Stimulated activated CD4-positive, alpha-beta T cell treated with anti-CD3 and anti-CD28 coated beads, TNF-alpha, amount 100 ng/mL, for 48 hours (primary cell): Measurements from ENCODE around the gene AGAP2.

Experiments used
- DNase-seq, 3 donors: peaks; one replicate each; pipeline ENCODE4 v3.0.0-alpha.2; 2020; ENCODE audit warnings: low read depth in 3 of 3

The AGAP2 gene

DNA sequence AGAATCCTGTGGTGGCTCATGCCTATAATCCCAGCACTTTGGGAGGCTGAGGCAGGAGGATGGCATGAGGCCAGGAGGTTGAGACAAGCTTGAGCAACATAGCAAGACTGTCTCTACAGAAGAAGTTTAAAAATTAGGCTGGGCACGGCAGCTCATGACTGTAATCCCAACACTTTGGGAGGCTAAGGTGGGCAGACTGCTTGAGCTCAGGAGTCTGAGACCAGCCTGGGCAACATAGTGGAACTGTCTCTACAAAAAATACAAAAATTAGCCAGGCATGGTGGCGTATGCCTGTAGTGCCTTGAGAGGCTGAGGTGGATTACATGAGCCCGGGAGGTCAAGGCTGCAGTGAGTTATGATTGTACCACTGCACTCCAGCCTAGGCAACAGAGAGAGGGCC lies 29.3 kb upstream of the AGAP2 start:
- DNase-seq = no peak

DNA sequence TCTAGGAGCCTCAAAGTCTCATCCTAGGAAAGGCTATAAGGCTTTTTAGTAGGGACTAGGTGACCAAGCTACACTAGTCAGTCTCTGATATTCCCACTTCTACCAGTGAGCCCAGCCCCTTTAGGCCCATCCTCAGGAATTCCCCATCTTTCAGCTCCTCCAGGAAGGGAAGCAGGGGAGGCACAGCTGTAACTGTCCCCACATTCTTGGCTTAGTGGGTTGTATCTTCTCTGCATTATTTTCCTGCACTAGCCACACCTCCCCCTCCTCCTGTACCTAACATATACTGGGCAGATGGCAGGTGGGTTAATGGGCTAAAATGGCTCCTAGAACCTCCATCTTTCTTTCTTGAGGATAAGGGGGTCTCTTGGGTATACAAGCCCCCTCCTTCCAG lies 28.8 kb upstream of the AGAP2 start:
- no peak for DNase-seq

GRCh38 chr12:57766464-57767304 lies 28.1 kb upstream of the AGAP2 start, which contains the start of gene CYP27B1:
TSS of gene CYP27B1 (minus strand) at chr12:57767078. CDS start at chr12:57767041, 37 bp downstream.
- DNase-seq = no peak

DNA sequence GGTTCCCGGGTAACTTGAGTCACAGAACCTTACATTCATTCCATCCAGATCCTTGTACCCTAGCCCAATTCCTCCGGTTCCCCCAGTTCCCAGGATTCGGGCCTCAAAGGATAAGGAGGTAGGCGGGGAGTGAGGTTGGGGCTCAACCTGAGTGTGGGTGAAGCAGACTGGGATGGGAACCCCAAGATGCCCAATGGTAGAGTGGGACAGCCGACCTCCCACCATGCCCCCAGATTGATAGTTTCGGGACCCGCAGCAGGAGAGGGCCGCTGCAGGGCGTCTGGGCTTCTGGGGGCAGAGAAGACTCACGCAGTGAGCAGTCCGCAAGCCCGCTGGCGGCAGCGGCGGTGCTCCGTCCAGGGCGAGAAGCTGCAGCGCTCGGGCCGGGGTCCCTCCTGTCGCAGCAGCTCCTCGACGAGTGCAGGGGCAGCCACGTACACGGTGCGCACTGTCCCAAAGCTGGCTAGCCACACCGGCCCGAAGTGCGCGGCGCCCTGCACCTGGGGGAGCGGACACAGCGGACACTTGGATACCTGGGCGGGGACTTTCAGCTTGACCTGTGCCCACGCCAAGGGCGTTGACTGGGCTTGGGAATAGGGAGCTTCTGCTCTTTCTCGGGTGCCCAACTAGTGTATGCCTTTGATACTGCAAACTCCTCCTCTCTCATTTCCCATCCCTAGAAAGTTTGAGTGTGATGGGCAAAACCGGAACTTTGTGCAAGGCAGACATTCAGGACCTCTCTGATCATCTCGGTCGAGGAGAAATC lies 27.3 kb upstream of the AGAP2 start:
- DNase-seq = no peak

DNA sequence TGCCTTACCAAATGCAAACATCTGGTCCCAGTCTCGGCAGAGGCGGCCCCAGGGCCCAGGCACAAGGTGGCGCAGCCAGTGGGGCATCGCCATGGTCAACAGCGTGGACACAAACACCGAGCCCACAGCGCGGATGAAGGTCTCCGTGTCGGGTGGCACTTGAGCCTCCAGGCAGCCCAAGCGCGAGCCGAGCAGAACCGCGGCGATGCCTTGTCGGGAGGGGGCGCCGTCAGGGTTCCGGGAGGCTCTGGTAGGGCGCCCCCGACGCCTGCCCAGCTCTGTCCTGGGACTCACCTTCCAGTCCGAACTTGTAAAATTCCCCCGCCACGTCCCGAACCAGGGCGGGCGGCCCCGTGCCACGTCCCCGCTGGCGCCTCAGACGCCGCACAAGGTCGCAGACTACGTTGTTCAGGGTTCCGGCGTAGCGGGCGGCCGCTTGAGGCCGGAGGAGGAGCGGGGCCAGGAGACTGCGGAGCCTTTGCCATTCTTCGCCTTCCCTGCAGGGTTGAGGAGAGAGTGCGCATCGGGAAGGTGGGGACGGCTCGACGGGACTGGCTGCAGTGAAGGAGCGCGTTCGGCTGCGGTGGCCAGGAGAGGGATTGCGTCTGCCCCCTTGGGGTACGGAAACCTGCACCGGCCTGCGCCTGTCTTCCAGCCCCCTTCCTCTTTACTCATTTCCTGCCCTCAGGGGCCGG lies 26.6 kb upstream of the AGAP2 start:
- no peak for DNase-seq

DNA sequence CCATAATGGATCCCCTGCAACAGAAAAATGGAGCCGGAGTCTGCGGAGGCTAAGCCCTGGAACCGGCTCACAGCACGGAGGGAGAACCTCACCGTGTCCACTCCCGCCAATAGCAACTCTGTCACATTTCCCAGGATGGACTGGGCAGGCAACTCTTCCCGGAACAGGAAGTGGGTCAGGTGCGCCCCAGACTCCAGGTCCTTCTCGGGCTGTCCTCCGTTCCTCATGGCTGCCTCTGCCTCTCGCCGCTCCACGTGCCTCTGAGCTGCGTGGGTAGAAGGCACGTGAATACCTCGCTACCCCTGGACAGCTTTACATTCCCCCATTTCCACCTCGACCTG lies 26.1 kb upstream of the AGAP2 start:
- no peak for DNase-seq

GRCh38 chr12:57763881-57764661 lies 25.5 kb upstream of the AGAP2 start:
- no peak for DNase-seq

GRCh38 chr12:57762463-57762862 lies 23.9 kb upstream of the AGAP2 start:
- no peak for DNase-seq

- no peak for DNase-seq
Measured at GRCh38 chr12:57761391-57761998, 23.0 kb upstream of the AGAP2 start.

DNA sequence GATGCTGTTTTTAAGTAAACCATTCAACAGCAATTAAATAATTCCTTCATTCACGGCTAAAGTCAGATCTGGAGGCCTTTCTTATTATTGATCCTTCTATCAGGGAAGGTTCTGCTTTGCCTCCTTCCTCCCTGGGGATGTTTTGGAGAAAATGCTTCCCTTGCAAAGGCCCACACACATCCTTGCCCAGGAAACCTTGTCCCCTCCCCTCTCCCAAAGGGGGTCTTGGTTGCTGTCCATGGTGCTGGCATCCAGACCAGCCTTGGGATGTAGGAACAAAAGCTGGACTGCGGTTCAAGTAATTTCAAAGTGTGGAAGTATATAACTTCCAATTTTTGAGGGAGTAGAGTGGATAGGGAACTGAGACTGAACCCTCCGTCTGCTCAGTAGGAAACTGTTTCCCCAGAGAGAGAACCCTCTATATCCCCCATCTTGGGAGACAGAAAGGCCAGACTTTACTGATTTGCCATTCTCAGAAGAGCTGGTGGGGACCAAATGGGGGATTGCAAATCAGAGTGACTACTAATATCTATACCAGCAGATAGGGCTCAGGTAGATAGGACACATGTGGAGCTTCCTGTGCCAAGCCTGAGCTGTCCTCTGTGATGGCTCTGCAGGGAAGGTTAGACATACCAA lies 21.9 kb upstream of the AGAP2 start:
- no peak for DNase-seq

DNA sequence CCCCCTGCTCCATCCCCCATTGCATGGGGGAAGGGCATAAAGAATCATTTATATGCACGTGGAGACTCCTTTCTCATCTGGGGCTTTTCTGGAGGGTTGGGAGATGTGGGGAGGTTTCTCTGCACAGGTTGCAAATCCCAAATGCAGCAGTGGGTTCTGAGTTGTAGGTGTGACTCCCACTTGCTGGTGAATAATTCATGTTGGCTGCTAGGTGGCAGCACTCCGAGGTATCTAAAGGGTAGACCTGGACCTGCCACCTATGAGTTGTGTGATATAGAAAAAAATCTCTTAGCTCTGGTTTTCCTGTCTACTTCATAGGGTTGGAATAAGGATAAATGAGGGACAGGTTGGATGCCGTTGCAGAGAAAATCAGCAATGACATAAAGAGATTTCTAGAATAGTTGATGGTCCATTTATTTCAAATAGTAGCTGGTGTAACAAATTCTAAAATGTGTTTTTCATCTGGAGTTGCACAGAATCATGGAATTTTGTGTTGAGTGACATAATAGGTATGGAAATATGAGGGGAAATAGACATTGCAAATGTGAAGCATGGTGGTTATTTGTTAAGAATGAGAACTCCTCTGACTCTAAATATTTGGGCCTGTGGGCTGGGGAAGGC lies 20.9 kb upstream of the AGAP2 start:
- DNase-seq = no peak

DNA sequence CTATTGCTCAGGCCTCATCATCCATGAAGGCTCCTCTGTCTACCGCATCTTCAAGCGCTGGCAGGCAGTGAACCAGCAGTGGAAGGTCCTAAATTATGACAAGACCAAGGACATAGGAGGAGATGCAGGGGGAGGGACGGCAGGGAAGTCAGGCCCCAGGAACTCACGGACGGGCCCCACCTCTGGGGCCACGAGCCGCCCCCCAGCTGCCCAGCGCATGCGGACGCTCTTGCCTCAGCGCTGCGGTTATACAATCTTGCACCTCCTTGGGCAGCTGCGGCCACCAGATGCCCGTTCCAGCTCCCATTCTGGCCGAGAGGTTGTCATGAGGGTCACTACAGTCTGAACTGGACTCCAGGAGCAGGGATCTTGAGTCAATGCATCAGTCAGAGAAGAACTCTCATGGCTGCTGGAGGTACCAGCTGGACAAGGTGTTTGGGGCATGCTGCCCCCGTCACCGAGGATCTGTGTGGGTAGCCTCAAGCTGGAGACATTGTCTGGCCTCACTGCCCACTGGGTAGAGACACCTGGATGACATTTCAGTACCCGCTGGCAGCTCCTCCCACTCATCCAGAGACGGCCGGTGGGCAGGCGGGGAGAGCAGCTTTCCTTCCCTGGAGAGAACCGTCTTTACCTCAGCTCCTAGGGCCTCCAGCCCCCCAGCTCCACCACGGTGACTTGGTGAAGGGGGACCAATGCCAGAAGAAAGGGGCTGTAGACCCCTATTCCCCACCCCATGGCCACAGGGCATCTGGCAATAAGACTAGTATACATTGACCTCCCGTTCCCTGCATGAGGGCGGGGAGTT lies 20.2 kb upstream of the AGAP2 start:
- DNase-seq = no peak

GRCh38 chr12:57757771-57758170 lies 19.2 kb upstream of the AGAP2 start:
- DNase-seq = no peak

GRCh38 chr12:57756406-57757341 lies 18.1 kb upstream of the AGAP2 start:
- DNase-seq = peak in 1 of 3 donors; percentile 63

GRCh38 chr12:57755454-57756372 lies 17.2 kb upstream of the AGAP2 start:
- no peak for DNase-seq

DNA sequence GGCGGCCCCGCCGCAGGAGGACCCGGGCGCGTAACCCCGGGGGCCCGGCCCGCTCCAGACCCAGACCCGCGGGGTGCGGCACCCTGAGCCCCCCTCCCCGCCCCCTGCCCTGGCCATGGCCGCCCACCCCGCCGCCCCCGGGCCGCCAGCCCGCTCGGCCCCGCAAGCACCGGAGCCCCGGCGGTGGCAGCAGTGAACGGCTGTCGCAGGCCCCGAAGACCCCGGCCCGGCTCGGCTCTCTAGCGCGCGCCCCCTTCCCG lies 16.6 kb upstream of the AGAP2 start:
- DNase-seq = no peak

- DNase-seq = peak; percentile 65 to 89 (median 76)
Measured at GRCh38 chr12:57754411-57755193, 16.1 kb upstream of the AGAP2 start, which contains the start of gene MARCHF9. TSS of gene MARCHF9 (plus strand) at chr12:57755103. CDS start at chr12:57755529, 426 bp downstream.
